D721Med (cell line): ENCODE measurements around the gene PPM1K.

Source experiments
- DNase-seq: peaks from one replicate; pipeline ENCODE4 v3.0.0; 2011; ENCODE audit warnings: low spot score; ENCODE audit not compliant: insufficient read length
- FAIRE-seq: peaks from 2 replicates; lab custom pipeline; 2011; peaks lifted over from hg19 to GRCh38; lab: Jason Lieb, UNC
- CTCF ChIP-seq: IDR thresholded peaks from 2 replicates; pipeline ENCODE4 v1.5.1; 2012; ENCODE audit warnings: mild to moderate bottlenecking, control low read depth; ENCODE audit not compliant: insufficient read depth; ENCODE audit errors: missing control alignments

PPM1K gene

GRCh38 chr4:88291003-88291402, 6.6 kb upstream of the PPM1K start:
- no peak for TF ChIP-seq CTCF
- FAIRE-seq: no peak
- no peak for DNase-seq

DNA sequence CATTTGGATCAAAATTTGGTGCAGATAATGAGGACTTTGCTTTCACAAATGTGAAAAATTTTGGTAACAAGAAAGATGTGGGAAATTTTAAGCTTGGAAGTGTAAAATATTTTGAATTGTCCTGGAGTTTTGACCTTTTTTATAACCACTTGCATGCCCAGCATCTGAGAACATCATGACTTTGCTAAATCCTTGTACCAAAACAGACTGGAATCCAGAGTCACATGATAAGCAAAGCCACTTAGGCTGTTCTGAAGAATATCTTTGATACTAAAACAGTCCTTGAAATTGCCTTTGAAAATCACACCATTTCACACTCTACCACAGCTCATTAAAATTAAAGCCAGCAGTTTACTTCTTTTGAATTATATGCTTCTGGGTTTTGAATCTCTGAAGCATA, 2.5 kb upstream of the PPM1K start:
- FAIRE-seq (no peak), DNase-seq (no peak)
- TF ChIP-seq CTCF: no peak

DNA sequence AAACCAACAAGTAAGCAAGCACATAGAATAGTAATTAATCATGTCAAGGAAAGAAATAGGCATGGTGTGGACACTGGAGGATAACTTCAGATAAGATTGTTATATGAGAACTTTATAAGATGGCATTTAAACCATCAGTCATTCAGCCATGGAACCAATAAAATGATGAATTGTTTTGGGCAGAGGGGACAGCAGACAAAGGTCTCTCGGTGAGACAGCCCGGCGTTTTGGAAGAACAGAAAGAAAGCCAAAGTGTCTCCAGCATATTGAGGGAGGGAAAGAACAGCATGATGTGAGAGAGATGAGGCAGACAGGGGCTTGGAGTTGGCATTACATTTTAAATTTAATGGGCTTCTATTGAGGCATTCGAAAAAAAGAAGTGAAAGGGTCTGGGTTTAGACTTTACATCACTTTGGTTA, 883 bp upstream of the PPM1K start:
- no peak for DNase-seq
- TF ChIP-seq CTCF: no peak
- no peak for FAIRE-seq

DNA sequence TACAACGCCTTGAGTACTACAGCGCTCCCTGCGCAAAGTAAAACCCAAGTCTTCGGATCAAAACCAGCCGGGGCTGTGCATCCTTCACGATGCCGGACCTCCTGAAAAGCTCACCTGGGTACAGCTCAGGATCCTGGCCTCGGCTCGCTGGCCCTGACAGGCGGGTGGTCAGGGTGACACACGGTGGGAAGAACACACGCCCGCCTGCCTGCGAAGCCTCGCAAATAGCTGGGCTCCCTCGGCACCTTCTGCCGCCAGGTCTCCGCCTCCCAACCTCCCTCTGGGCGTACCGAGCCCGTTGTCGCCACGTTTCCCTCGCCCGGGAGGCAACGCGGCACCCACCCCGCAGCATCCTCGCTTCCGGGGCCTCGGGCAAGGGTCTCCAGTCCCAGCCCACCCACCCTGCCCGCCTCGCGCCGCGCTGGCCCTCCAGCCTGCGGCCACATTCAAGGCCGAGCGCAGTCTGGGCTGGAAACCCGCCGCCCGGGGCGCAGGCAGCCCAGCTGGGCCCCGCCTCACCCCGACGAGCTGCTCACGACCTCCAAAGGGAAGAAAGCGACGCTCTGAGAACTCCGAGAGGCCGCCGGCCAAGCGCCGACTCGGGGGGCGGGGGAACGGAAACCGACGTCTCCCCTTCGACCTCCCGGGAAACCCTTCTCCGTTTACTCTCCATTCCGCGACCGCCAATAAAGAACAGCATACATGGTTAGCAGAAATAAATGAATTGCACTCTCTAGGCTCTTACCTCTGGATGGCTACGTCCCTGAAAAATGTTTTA, 511 bp downstream of the PPM1K start:
- no peak for FAIRE-seq
- TF ChIP-seq CTCF: no peak
- no peak for DNase-seq

- no peak for FAIRE-seq
- DNase-seq: no peak
- no peak for TF ChIP-seq CTCF
Observed at GRCh38 chr4:88280228-88280795, 4.0 kb downstream of the PPM1K start.

DNA sequence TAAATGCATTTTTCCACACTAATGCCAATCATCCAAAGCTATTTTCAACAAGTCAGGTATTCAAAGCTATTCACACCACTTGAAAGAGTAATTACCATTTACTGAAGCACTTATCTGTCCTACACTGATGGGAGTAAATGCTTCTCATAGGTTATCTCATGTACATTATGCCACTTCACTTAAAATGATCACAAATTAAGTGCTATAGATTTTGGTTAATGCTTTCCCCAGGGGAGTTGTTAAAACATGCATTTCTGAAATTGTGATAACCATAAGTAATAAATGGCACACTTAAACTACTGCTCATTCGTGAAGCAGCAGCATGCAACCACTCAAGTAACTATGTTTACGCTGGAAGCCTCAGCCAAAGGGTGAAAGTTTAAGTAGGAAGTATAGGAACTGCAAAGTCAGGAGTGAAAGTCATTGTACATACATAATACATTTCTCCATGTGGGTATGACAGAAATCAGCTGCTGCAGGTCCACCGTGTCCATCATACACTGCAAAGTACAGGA, 6.6 kb downstream of the PPM1K start:
- FAIRE-seq (no peak), DNase-seq (no peak)
- TF ChIP-seq CTCF: no peak
